ENCODE measurements around the gene HYAL2. TPM values are rescaled to one million over a fixed set of nuclear protein-coding genes. Genes with fewer than 3 reads are reported as not detected.

HYAL2 gene
- total RNA-seq, 1 experiment from 2014 or later, result 30.1 TPM

DNA sequence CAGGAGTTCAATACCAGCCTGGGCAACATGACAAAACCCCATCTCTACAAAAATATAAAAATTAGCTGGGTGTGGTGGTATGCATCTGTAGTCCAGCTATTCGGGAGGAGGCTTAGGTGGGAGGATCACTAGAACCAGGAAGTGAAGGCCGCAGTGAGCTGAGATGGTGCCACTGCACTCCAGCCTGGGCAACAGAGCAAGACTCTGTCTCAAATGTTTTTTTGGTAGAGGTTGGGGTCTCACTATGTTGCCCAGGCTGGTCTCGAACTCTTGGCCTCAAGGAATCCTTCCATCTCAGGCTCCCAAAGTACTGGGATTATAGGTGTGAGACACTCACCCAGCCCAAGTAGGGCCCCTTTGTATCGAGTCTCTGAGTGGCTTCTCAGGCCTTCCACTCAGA, 28.5 kb downstream of the HYAL2 start:
- H3K4me3 ChIP-seq (ENCODE audit: low read depth, low read length), result no peak overlapping the region
- no peaks in the 10 kb centered on the region for H3K27me3 ChIP-seq (replicated peaks; ENCODE audit: control insufficient read depth, insufficient read depth, low read length)
- ChIA-PET POLR2A (no interaction called here), CTCF (no interaction called here)
- BruUV-seq (replicated peaks), result no TSS peak
- H3K9me3 ChIP-seq, result no peaks in the 10 kb centered on the region
- H3K36me3 ChIP-seq (ENCODE audit: control insufficient read depth, insufficient read depth, low read length), result peaks cover 5% of the 10 kb centered on the region; the same call in 1 of the 2 replicates
- no peak for DNase-seq
- no peaks in the 10 kb centered on the region for H3K27me3 Mint-ChIP-seq (ENCODE audit: insufficient read depth, unreplicated experiment)
- H3K36me3 Mint-ChIP-seq (ENCODE audit: insufficient read depth, unreplicated experiment), result peaks cover 29% of the 10 kb centered on the region
- H3K4me1 ChIP-seq, result peaks cover 10% of the 10 kb centered on the region
- H3K4me3 Mint-ChIP-seq (ENCODE audit: unreplicated experiment), result no peak overlapping the region
- no peaks in the 10 kb centered on the region for H3K9me3 Mint-ChIP-seq (ENCODE audit: unreplicated experiment)
- TF ChIP-seq CTCF (IDR thresholded peaks at IDR 0.05; ENCODE audit: insufficient read depth in 1 of 2, low read depth in 1 of 2, low read length in 1 of 2, severe bottlenecking in 1 of 2, unreplicated experiment in 1 of 2), result no peak
- H3K4me1 Mint-ChIP-seq (ENCODE audit: low read depth, unreplicated experiment), result peaks cover 22% of the 10 kb centered on the region
- intact Hi-C loops (cut with micrococcal nuclease; ENCODE audit: unreplicated experiment), result no loop called here
- no peak overlapping the region for H3K27ac Mint-ChIP-seq (ENCODE audit: unreplicated experiment)

DNA sequence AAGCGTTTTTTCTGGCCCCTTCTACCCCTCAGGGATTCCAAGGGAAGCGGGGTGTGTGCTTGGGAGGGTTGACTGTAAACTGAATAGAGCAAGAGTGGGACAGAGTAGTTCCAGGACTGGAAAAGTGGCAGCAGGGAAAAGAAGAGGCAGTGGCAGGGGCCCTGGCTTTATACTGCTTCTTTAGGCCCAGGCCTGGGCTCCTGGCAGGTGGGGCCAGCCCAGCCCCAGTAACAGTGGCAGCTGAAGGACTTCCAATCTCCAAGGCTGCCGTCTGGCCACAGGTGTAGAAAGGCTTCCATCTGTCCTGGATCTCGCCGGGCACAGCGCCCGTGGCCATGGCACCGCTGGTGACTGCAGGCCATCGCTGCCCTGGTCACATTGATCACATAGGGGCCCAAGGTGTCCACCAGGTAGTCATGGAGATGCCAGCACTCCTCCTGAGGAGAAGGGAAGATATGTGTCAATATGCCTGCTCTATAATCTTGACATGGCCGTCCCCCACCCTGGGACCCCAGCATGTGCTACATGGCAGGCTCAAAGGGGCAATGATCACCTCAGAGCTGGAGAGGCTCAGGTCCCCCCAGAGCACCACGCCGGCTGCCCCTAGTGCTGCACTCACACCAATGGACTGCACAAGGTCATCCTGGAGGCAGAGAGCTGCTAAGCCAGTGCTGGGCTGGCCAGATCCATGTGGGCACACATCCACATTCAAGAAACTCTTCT, 29.3 kb downstream of the HYAL2 start:
- no peak for DNase-seq
- POLR2A ChIA-PET, result interaction anchor here (0.9 to 1.8 kb wide), 2 partner anchors 44 to 57 kb away, joined by 3 to 11 read pairs; partner anchors contain the start of genes CYB561D2 and NPRL2
- intact Hi-C loops (cut with micrococcal nuclease; ENCODE audit: unreplicated experiment), result no loop called here
- Mint-ChIP-seq H3K4me1 (ENCODE audit: low read depth, unreplicated experiment) (peaks cover 20% of the 10 kb centered on the region), H3K27ac (ENCODE audit: unreplicated experiment) (peak overlapping the region; percentile 98), H3K4me3 (ENCODE audit: unreplicated experiment) (peak overlapping the region; percentile 85), H3K36me3 (ENCODE audit: insufficient read depth, unreplicated experiment) (peaks cover 33% of the 10 kb centered on the region), H3K9me3 (ENCODE audit: unreplicated experiment) (no peaks in the 10 kb centered on the region), H3K27me3 (ENCODE audit: insufficient read depth, unreplicated experiment) (no peaks in the 10 kb centered on the region)
- peaks cover 10% of the 10 kb centered on the region for H3K4me1 ChIP-seq
- H3K4me3 ChIP-seq (ENCODE audit: low read depth, low read length), result no peak overlapping the region
- H3K27me3 ChIP-seq (replicated peaks; ENCODE audit: control insufficient read depth, insufficient read depth, low read length), result no peaks in the 10 kb centered on the region
- BruUV-seq (replicated peaks), result no TSS peak
- CTCF ChIA-PET, result no interaction called here
- H3K9me3 ChIP-seq, result no peaks in the 10 kb centered on the region
- no peak for TF ChIP-seq CTCF (IDR thresholded peaks at IDR 0.05; ENCODE audit: insufficient read depth in 1 of 2, low read depth in 1 of 2, low read length in 1 of 2, severe bottlenecking in 1 of 2, unreplicated experiment in 1 of 2)
- peaks cover 7% of the 10 kb centered on the region for H3K36me3 ChIP-seq (ENCODE audit: control insufficient read depth, insufficient read depth, low read length)

GRCh38 chr3:50292159-50293078, 30.1 kb downstream of the HYAL2 start, which contains the start of gene IFRD2:
Gene IFRD2 (minus strand): TSS chr3:50292429. CDS start chr3:50292274, 155 bp downstream.
- intact Hi-C loops (cut with micrococcal nuclease; ENCODE audit: unreplicated experiment), result no loop called here
- ChIA-PET CTCF (interaction anchor here (0.7 to 1.5 kb wide), 5 partner anchors 13 to 57 kb away, joined by 3 to 5 read pairs (median 4); partner anchors contain the start of gene GNAI2), POLR2A (interaction anchor here (0.5 to 1.8 kb wide), 9 partner anchors 9 to 1218 kb away, joined by 3 to 11 read pairs (median 3); partner anchors contain the start of genes CYB561D2, NPRL2 and TUSC2)
- peak; percentile 96 to 98 for DNase-seq
- Mint-ChIP-seq H3K4me3 (ENCODE audit: unreplicated experiment) (peak within 1 kb of the TSS; percentile 85), H3K27me3 (ENCODE audit: insufficient read depth, unreplicated experiment) (no peaks in the 10 kb centered on the region), H3K27ac (ENCODE audit: unreplicated experiment) (peak within 1 kb of the TSS; percentile 98), H3K9me3 (ENCODE audit: unreplicated experiment) (no peaks in the 10 kb centered on the region), H3K36me3 (ENCODE audit: insufficient read depth, unreplicated experiment) (peaks cover 34% of the 10 kb centered on the region), H3K4me1 (ENCODE audit: low read depth, unreplicated experiment) (peaks cover 16% of the 10 kb centered on the region)
- Histone ChIP-seq H3K9me3 (no peaks in the 10 kb centered on the region), H3K36me3 (ENCODE audit: control insufficient read depth, insufficient read depth, low read length) (peaks cover 7% of the 10 kb centered on the region), H3K4me3 (ENCODE audit: low read depth, low read length) (peak within 1 kb of the TSS; percentile 78), H3K4me1 (peaks cover 7% of the 10 kb centered on the region), H3K27me3 (replicated peaks; ENCODE audit: control insufficient read depth, insufficient read depth, low read length) (no peaks in the 10 kb centered on the region)
- TSS peak; percentile 84 for BruUV-seq (replicated peaks)
- no peak for TF ChIP-seq CTCF (IDR thresholded peaks at IDR 0.05; ENCODE audit: insufficient read depth in 1 of 2, low read depth in 1 of 2, low read length in 1 of 2, severe bottlenecking in 1 of 2, unreplicated experiment in 1 of 2)

Measured in Caco-2 (cell line).